Aorta (tissue), 5 donors: ENCODE data around the gene OR4D10. TPM values are rescaled to one million over a fixed set of nuclear protein-coding genes. Genes with fewer than 3 reads are reported as not detected.

Experiments used
- ATAC-seq: fragments of 200-7000 bp; cut with Tn5 transposase; one replicate; pipeline ENCODE4 v1.9.1; 2022; ENCODE audit warnings: moderate library complexity; ENCODE audit not compliant: low FRiP score
- DNase-seq, 2 donors: peaks; one replicate each; pipeline ENCODE4 v3.0.0-alpha.2; 2020
- H3K27ac ChIP-seq, 2 donors: one replicate each; pipeline ENCODE4 v1.5.1; 2013; ENCODE audit warnings: low read length in 2 of 2, mild to moderate bottlenecking in 2 of 2, moderate library complexity in 2 of 2, control low read depth in 1 of 2, inconsistent platforms in 1 of 2, low read depth in 1 of 2
- H3K27me3 ChIP-seq, 2 donors: one replicate each; pipeline ENCODE4 v1.6.1; 2013; ENCODE audit warnings: control low read depth in 1 of 2, low read length in 1 of 2, mild to moderate bottlenecking in 1 of 2, moderate library complexity in 1 of 2; ENCODE audit not compliant: insufficient read depth in 2 of 2, control insufficient read depth in 1 of 2
- H3K36me3 ChIP-seq, 2 donors: one replicate each; pipeline ENCODE4 v1.6.1; 2013; ENCODE audit warnings: control low read depth in 1 of 2, low read length in 1 of 2, mild to moderate bottlenecking in 1 of 2; ENCODE audit not compliant: insufficient read depth in 2 of 2, control insufficient read depth in 1 of 2
- H3K4me1 ChIP-seq, 2 donors: one replicate each; pipeline ENCODE4 v1.6.1; 2013; ENCODE audit warnings: low read length in 2 of 2, control low read depth in 1 of 2, mild to moderate bottlenecking in 1 of 2, moderate library complexity in 1 of 2; ENCODE audit not compliant: insufficient read depth in 2 of 2, control insufficient read depth in 1 of 2
- H3K4me3 ChIP-seq, 2 donors: one replicate each; pipeline ENCODE4 v1.5.1; 2013; ENCODE audit warnings: low read length in 2 of 2, control low read depth in 1 of 2, mild to moderate bottlenecking in 1 of 2
- H3K9me3 ChIP-seq: one replicate; pipeline ENCODE4 v1.6.1; 2013; ENCODE audit warnings: mild to moderate bottlenecking, low read length; ENCODE audit not compliant: control insufficient read depth
- WGBS, 2 donors: extraction: QIAGEN DNeasy Blood & Tissue Kit; methylation state at CpG; one replicate each; pipeline ENCODE4 v1.1.7; 2013; 5-methylcytosine and 5-hydroxymethylcytosine counted together
- intact Hi-C, 2 donors: fragments of 100-400 bp; cut with DNase I; formaldehyde crosslinking; loops; one replicate each; pipeline versions ENCODE4 v1.14.2 to v1.15.0; 2022
- polyA plus RNA-seq, 2 donors: library from polyadenylated mRNA; stranded (reverse); fragments of 200-250 nt; gene quantifications; one replicate each; pipeline ENCODE4 v1.2.3, GENCODE V29; 2013
- total RNA-seq, 2 donors: library from RNA; stranded (reverse); fragmentation: NEBNext Ultra II Directional; extraction: Animal tissue kit (Norgen Biotek cat#: 25700); gene quantifications; one replicate each; pipeline ENCODE4 v1.2.1, GENCODE V29; 2021
- donor health status: healthy with polysubstance abuse.
- donor health status: Bipolar disorder and iron deficiency.
- donor health status: DM: no; HTN: no; CAD: no.
- donor health status: DM: no; HTN: no; CAD: no.
- donor health status: DM: yes; HTN: yes; CAD: no.

The OR4D10 gene
- total and polyA plus RNA-seq, 4 donors: not detected

- intact Hi-C loops: no loop called here
- Histone ChIP-seq H3K4me3 (no peak overlapping the region), H3K27me3 (no peaks in the 10 kb centered on the region), H3K36me3 (no peaks in the 10 kb centered on the region), H3K4me1 (no peaks in the 10 kb centered on the region), H3K9me3 (peaks cover 3% of the 10 kb centered on the region), H3K27ac (no peak overlapping the region)
- DNase-seq: no peak
- no peak for ATAC-seq
- WGBS, 2 donors: 65 to 72% methylated on average over 2 of the region's 2 CpGs
Observed at GRCh38 chr11:59448484-59448883, 24.6 kb upstream of the OR4D10 start.

GRCh38 chr11:59456661-59457060, 16.5 kb upstream of the OR4D10 start, which contains the start of gene OR4D6:
Gene OR4D6, plus strand, starts transcription at chr11:59456961. Its CDS starts 0 bp downstream, at chr11:59456961.
- ATAC-seq (no peak), DNase-seq (no peak)
- peaks cover 0 to 1% of the 10 kb centered on the region in 2 donors for H3K27me3 ChIP-seq
- H3K27ac ChIP-seq: no peak within 1 kb of the TSS
- peaks cover 1% of the 10 kb centered on the region for H3K9me3 ChIP-seq
- H3K4me3 ChIP-seq: no peak within 1 kb of the TSS
- intact Hi-C loops: no loop called here
- H3K36me3 ChIP-seq: no peaks in the 10 kb centered on the region
- H3K4me1 ChIP-seq: no peaks in the 10 kb centered on the region
- 81 to 83% methylated on average over 2 of the region's 2 CpGs for WGBS, 2 donors

GRCh38 chr11:59459916-59460315, 13.2 kb upstream of the OR4D10 start:
- no peaks in the 10 kb centered on the region for H3K9me3 ChIP-seq
- 57 to 64% methylated on average over 3 of the region's 3 CpGs for WGBS, 2 donors
- no peaks in the 10 kb centered on the region for H3K36me3 ChIP-seq
- peaks cover 0 to 1% of the 10 kb centered on the region in 2 donors for H3K27me3 ChIP-seq
- no peak overlapping the region for H3K27ac ChIP-seq
- no peak for DNase-seq
- ATAC-seq: no peak
- intact Hi-C loops: no loop called here
- H3K4me1 ChIP-seq: no peaks in the 10 kb centered on the region
- H3K4me3 ChIP-seq: no peak overlapping the region

DNA sequence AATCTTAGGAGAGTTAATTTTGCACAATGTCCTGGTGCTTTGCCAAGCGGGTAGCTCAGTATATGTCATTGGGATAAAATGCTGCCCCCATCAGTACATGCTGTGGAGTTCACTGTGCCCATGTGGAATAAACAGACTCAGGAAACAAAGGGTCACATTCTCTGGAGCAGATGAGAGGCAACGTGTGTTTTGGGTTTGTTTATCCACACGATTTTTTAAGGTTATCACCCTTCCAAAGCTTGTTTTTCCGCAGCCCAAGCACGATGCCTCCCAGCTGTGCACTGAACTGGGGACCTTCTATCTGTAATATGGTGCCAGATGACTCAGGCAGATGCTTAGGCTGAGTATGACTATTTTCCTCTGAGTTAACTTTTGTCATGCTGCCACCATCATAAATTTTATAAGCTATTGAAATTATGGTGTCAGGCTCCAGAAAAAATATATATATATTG, 9.9 kb upstream of the OR4D10 start:
- no peaks in the 10 kb centered on the region for H3K36me3 ChIP-seq
- H3K4me3 ChIP-seq: no peak overlapping the region
- H3K27ac ChIP-seq: no peak overlapping the region
- ATAC-seq (peak; percentile 54), DNase-seq (no peak)
- no peaks in the 10 kb centered on the region for H3K9me3 ChIP-seq
- peaks cover 0 to 1% of the 10 kb centered on the region in 2 donors for H3K27me3 ChIP-seq
- no peaks in the 10 kb centered on the region for H3K4me1 ChIP-seq
- intact Hi-C loops: no loop called here
- WGBS, 2 donors: 8 to 13% methylated on average over 5 of the region's 5 CpGs

- Histone ChIP-seq H3K27ac (no peak overlapping the region), H3K4me3 (no peak overlapping the region), H3K27me3 (peaks cover 0 to 1% of the 10 kb centered on the region in 2 donors), H3K9me3 (no peaks in the 10 kb centered on the region), H3K4me1 (no peaks in the 10 kb centered on the region), H3K36me3 (no peaks in the 10 kb centered on the region)
- no peak for ATAC-seq
- WGBS, 2 donors: 67 to 69% methylated on average over 9 of the region's 9 CpGs
- intact Hi-C loops: no loop called here
- DNase-seq: no peak
Observed at GRCh38 chr11:59475176-59475575, 2.1 kb downstream of the OR4D10 start.

DNA sequence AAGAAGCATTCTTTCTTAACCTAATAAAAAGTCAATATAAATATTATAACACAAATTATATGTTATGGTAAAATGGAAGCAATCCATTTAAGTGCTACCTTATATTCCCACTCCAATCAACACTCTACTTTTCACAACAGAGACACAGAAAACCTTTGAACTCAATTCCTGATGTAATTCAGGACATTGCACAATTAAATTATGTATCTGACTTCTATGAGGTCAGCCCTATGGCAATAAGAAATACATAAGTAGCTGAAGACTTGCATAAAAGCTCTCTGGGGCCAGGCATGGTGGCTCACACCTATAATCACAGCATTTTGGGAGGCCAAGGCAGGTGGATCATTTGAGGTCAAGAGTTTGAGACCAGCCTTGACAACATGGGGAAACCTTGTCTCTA, 6.8 kb downstream of the OR4D10 start:
- intact Hi-C loops: no loop called here
- Histone ChIP-seq H3K36me3 (no peaks in the 10 kb centered on the region), H3K4me1 (no peaks in the 10 kb centered on the region), H3K27me3 (peaks cover 0 to 1% of the 10 kb centered on the region in 2 donors), H3K4me3 (no peak overlapping the region), H3K9me3 (no peaks in the 10 kb centered on the region), H3K27ac (no peak overlapping the region)
- DNase-seq (no peak), ATAC-seq (no peak)

DNA sequence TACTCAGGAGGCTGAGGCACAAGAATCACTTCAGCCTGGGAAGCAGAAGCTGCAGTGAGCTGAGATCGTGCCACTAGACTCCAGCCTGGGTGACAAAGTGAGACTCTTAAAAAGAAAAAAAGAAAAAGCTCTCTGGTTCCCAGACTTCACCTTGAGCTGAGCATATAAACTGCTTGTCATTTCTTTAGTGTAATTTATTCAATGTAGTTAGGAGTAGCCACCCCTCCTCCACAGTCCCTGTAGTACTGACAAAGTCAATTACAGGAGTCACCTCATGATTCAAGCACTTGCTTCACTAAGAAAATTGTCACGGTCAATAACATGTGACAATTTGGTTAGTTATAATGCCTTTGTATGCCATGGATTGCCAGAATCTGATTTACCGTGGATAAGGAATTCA, 7.2 kb downstream of the OR4D10 start:
- H3K27me3 ChIP-seq: peaks cover 0 to 1% of the 10 kb centered on the region in 2 donors
- no peak overlapping the region for H3K4me3 ChIP-seq
- DNase-seq (no peak), ATAC-seq (no peak)
- intact Hi-C loops: no loop called here
- 73 to 80% methylated on average over 3 of the region's 3 CpGs for WGBS, 2 donors
- H3K9me3 ChIP-seq: no peaks in the 10 kb centered on the region
- H3K4me1 ChIP-seq: no peaks in the 10 kb centered on the region
- H3K27ac ChIP-seq: no peak overlapping the region
- H3K36me3 ChIP-seq: no peaks in the 10 kb centered on the region

- 61 to 91% methylated on average over 1 of the region's 1 CpG for WGBS, 2 donors
- intact Hi-C loops: no loop called here
- DNase-seq (no peak), ATAC-seq (no peak)
- Histone ChIP-seq H3K4me1 (no peaks in the 10 kb centered on the region), H3K9me3 (peaks cover 2% of the 10 kb centered on the region), H3K36me3 (no peaks in the 10 kb centered on the region), H3K27me3 (no peaks in the 10 kb centered on the region), H3K27ac (no peak overlapping the region), H3K4me3 (no peak overlapping the region)
Observed at GRCh38 chr11:59501931-59502330, 28.8 kb downstream of the OR4D10 start.

DNA sequence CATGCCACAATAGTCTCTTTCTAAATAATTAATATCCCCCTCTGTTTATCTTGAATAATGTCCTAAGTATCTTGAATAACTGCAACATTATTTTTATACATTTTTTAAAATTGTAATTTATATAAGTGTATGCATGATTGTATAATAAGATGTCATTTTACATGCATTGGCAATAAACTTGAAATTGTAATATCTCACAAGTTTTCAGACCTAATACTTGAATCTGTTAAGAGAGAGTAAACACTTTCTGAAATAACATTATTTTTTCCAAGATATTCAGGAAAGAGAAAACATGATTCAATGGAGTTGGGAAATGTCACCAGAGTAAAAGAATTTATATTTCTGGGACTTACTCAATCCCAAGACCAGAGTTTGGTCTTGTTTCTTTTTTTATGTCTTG, 30.2 kb downstream of the OR4D10 start, which contains the start of gene OR4D11:
TSS of gene OR4D11 (plus strand) at position 301 of the 400 bp plus-strand sequence. CDS start at position 301, 0 bp downstream.
- intact Hi-C loops: no loop called here
- Histone ChIP-seq H3K27ac (no peak within 1 kb of the TSS), H3K4me3 (no peak within 1 kb of the TSS), H3K36me3 (no peaks in the 10 kb centered on the region), H3K9me3 (peaks cover 2% of the 10 kb centered on the region), H3K27me3 (no peaks in the 10 kb centered on the region), H3K4me1 (no peaks in the 10 kb centered on the region)
- ATAC-seq (no peak), DNase-seq (no peak)
